ENCODE results near the gene PIGS. TPM values are rescaled to one million over a fixed set of nuclear protein-coding genes. Genes with fewer than 3 reads are reported as not detected.
A peak's percentile ranks its signal among the peaks of the same experiment; 100 is the strongest.

PIGS gene
- total and polyA plus RNA-seq, 2 of the 13 experiments (the other 11 are each of a cell fraction or from before 2014, with no cell fraction given) = 31.7 to 42.6 TPM

- TF ChIP-seq CREBL2 (CRISPR knock-in tag; IDR thresholded peaks at IDR 0.05; ENCODE audit: borderline replicate concordance) (no peak), E2F1 (CRISPR knock-in tag; IDR thresholded peaks at IDR 0.05) (no peak), MEF2D (CRISPR knock-in tag; IDR thresholded peaks at IDR 0.05) (no peak), HIVEP1 (CRISPR knock-in tag; IDR thresholded peaks at IDR 0.05) (peak; percentile 42; the same call in 1 of the 2 replicates), SNAPC5 (CRISPR knock-in tag; IDR thresholded peaks at IDR 0.05; ENCODE audit: borderline replicate concordance) (no peak), HNRNPLL (IDR thresholded peaks at IDR 0.05; ENCODE audit: low read depth, low read length, poor library complexity, severe bottlenecking) (peak; percentile 24), ZNF674 (CRISPR knock-in tag; IDR thresholded peaks at IDR 0.05; ENCODE audit: low read depth) (no peak), HNF1A (IDR thresholded peaks at IDR 0.05; ENCODE audit: low read depth) (no peak), HNF1A (CRISPR knock-in tag; IDR thresholded peaks at IDR 0.05; ENCODE audit: borderline replicate concordance) (no peak), ZNF737 (CRISPR knock-in tag; IDR thresholded peaks at IDR 0.05; ENCODE audit: borderline replicate concordance) (no peak), ZNF121 (CRISPR knock-in tag; IDR thresholded peaks at IDR 0.05) (no peak), ATF4 (CRISPR knock-in tag; IDR thresholded peaks at IDR 0.05) (0 out of 4 replicates have a peak, but pooled peaks of 1 of the 2 experiments have one; percentile 30), ZNF451 (CRISPR knock-in tag; IDR thresholded peaks at IDR 0.05) (no peak), ZFP62 (CRISPR knock-in tag; IDR thresholded peaks at IDR 0.05) (no peak), DNMT1 (CRISPR knock-in tag; IDR thresholded peaks at IDR 0.05) (no peak), CEBPB (IDR thresholded peaks at IDR 0.05; ENCODE audit: borderline replicate concordance, low read depth, low read length) (peak; percentile 79; the same call in 1 of the 2 replicates), THYN1 (CRISPR knock-in tag; IDR thresholded peaks at IDR 0.05; ENCODE audit: borderline replicate concordance, low read depth) (no peak), ARNT (IDR thresholded peaks at IDR 0.05) (no peak), ZNF513 (CRISPR knock-in tag; conservative IDR thresholded peaks at IDR 0.05) (no peak), CBX1 (IDR thresholded peaks at IDR 0.05; ENCODE audit: low read depth) (no peak)
Observed at GRCh38 chr17:28524476-28525424, 46.6 kb downstream of the PIGS start (continued).
